Measurements from ENCODE around the gene ANKLE1.
A peak's percentile ranks its signal among the peaks of the same experiment; 100 is the strongest.
"Not testable (repeated sequence)": the region's sequence is repeated elsewhere in the genome, so short reads cannot be mapped to it uniquely, and the experiment has no call there.

Gene ANKLE1

GRCh38 chr19:17294051-17294891 is 12.6 kb downstream of the ANKLE1 start:
- ChIA-PET POLR2A (no interaction called here), CTCF (interaction anchor here (1.0 to 8.4 kb wide), 6 partner anchors 10 to 94 kb away, joined by 3 to 103 read pairs (median 14); partner anchors contain the start of genes ABHD8, ANKLE1, DDA1 and MRPL34)
- TF ChIP-seq, protein P1, sequence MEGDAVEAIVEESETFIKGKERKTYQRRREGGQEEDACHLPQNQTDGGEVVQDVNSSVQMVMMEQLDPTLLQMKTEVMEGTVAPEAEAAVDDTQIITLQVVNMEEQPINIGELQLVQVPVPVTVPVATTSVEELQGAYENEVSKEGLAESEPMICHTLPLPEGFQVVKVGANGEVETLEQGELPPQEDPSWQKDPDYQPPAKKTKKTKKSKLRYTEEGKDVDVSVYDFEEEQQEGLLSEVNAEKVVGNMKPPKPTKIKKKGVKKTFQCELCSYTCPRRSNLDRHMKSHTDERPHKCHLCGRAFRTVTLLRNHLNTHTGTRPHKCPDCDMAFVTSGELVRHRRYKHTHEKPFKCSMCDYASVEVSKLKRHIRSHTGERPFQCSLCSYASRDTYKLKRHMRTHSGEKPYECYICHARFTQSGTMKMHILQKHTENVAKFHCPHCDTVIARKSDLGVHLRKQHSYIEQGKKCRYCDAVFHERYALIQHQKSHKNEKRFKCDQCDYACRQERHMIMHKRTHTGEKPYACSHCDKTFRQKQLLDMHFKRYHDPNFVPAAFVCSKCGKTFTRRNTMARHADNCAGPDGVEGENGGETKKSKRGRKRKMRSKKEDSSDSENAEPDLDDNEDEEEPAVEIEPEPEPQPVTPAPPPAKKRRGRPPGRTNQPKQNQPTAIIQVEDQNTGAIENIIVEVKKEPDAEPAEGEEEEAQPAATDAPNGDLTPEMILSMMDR (IDR thresholded peaks at IDR 0.05; ENCODE audit: insufficient read depth, low read length, missing control alignments), result no peak
- no peak for DNase-seq (ENCODE audit: low read depth, low spot score)
- no peak overlapping the region for H3K4me3 ChIP-seq (ENCODE audit: low read depth, low read length)

GRCh38 chr19:17295551-17295950 is 13.8 kb downstream of the ANKLE1 start:
- POLR2A ChIA-PET; H3K4me3 ChIP-seq (ENCODE audit: low read depth, low read length); DNase-seq (ENCODE audit: low read depth, low spot score): not testable (repeated sequence)
- CTCF ChIA-PET, result interaction anchor here (0.6 to 8.4 kb wide), 3 partner anchors 13 to 491 kb away, joined by 3 to 103 read pairs (median 9); no protein-coding TSS in a partner anchor

DNA sequence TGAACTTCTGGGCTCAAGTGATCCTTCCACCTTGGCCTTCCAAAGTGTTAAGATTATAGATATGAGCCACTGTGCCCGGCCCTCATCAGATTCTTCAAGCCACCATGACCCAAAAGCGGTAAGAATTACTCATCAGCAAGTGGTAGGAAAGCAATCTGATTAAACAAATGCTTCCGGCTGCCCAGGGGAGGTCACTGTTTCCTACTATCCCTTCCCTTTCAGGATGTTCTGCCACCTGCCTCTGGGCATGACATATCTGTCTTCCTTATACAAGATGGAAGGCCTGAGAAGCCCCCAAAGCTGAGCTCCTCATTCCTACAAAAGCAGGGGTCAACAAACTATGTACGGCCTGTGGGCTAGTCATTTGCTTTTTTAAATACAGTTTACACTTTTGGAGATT is 14.6 kb downstream of the ANKLE1 start:
- TF ChIP-seq, protein P1 (IDR thresholded peaks at IDR 0.05; ENCODE audit: insufficient read depth, low read length, missing control alignments), result peak; percentile 2
- POLR2A ChIA-PET, result interaction anchor here (0.7 kb wide), 1 partner anchor 90 kb away, joined by 3 read pairs; no protein-coding TSS in a partner anchor
- CTCF ChIA-PET, result interaction anchor here (0.6 to 8.4 kb wide), 3 partner anchors 10 to 92 kb away, joined by 3 to 103 read pairs (median 4); no protein-coding TSS in a partner anchor
- DNase-seq (ENCODE audit: low read depth, low spot score), result no peak
- no peak overlapping the region for H3K4me3 ChIP-seq (ENCODE audit: low read depth, low read length)

DNA sequence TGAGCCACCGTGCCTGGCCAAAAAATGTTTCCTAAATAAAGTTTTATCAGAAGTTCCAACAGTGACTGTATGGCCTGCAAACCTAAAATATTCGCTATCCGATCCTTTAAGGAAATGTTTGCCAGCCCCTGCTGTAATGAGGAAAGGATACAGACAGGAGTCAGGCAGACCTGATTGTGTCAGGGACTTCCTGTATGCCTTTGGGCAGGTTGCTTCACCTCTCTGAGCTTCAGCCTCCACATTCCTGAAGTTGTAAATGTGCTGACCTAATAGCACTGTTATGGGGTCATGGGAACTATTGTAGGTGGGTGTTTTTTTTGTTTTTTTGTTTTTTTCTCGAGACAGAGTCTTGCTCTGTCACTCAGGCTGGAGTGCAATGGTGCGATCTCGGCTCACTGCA is 15.3 kb downstream of the ANKLE1 start:
- POLR2A ChIA-PET, result no interaction called here
- DNase-seq (ENCODE audit: low read depth, low spot score), result no peak
- TF ChIP-seq, protein P1 (IDR thresholded peaks at IDR 0.05; ENCODE audit: insufficient read depth, low read length, missing control alignments), result no peak
- H3K4me3 ChIP-seq (ENCODE audit: low read depth, low read length), result no peak overlapping the region
- CTCF ChIA-PET, result interaction anchor here (1.5 to 8.4 kb wide), 3 partner anchors 8 to 91 kb away, joined by 3 to 103 read pairs (median 4); no protein-coding TSS in a partner anchor

- DNase-seq (ENCODE audit: low read depth, low spot score), result no peak
- no peak overlapping the region for H3K4me3 ChIP-seq (ENCODE audit: low read depth, low read length)
- ChIA-PET CTCF (interaction anchor here (0.7 to 5.7 kb wide), 3 partner anchors 8 to 12 kb away, joined by 3 to 69 read pairs (median 5); no protein-coding TSS in a partner anchor), POLR2A (no interaction called here)
- TF ChIP-seq, protein P1 (IDR thresholded peaks at IDR 0.05; ENCODE audit: insufficient read depth, low read length, missing control alignments), result no peak
These were observed 19.4 kb downstream of the ANKLE1 start for GRCh38 chr19:17300992-17301619.

GRCh38 chr19:17302391-17303166 is 20.9 kb downstream of the ANKLE1 start:
- CTCF ChIA-PET, result interaction anchor here (1.2 to 5.7 kb wide), 4 partner anchors 10 to 163 kb away, joined by 4 to 69 read pairs (median 6); no protein-coding TSS in a partner anchor
- POLR2A ChIA-PET, result interaction anchor here (0.9 to 1.2 kb wide), 2 partner anchors 15 to 21 kb away, joined by 3 read pairs; partner anchors contain the start of gene ANKLE1
- TF ChIP-seq, protein P1 (IDR thresholded peaks at IDR 0.05; ENCODE audit: insufficient read depth, low read length, missing control alignments), result no peak
- H3K4me3 ChIP-seq (ENCODE audit: low read depth, low read length), result peak overlapping the region; percentile 76
- no peak for DNase-seq (ENCODE audit: low read depth, low spot score)

All from AG04449 (cell line).